Subcutaneous adipose tissue (tissue), 4 donors: ENCODE measurements around the gene LYZL1. TPM values are rescaled to one million over a fixed set of nuclear protein-coding genes. Genes with fewer than 3 reads are reported as not detected.

Experiments
- CTCF ChIP-seq: fragments of 450-650 bp; IDR thresholded peaks from one replicate; pipeline ENCODE4 v1.5.1; 2016; ENCODE audit warnings: low read depth, mild to moderate bottlenecking, control low read depth, antibody characterized with exemption, moderate library complexity
- total RNA-seq, 4 donors: library from RNA; depleted of rRNA; stranded (reverse); fragments of >200 nt; gene quantifications; one replicate each; pipeline ENCODE4 v1.1.0, GENCODE V29; 2016

Gene LYZL1
- total RNA-seq, 4 donors from 2014 or later = not detected

GRCh38 chr10:29328983-29329382 is 40.1 kb downstream of the LYZL1 start:
- no peak for TF ChIP-seq CTCF

- no peak for TF ChIP-seq CTCF
Observed at GRCh38 chr10:29329420-29329819, 40.5 kb downstream of the LYZL1 start.

- TF ChIP-seq CTCF = no peak
Observed at GRCh38 chr10:29332061-29332760, 43.3 kb downstream of the LYZL1 start.

- TF ChIP-seq CTCF = no peak
Observed at GRCh38 chr10:29332761-29333148, 43.9 kb downstream of the LYZL1 start.

GRCh38 chr10:29343607-29344038 is 54.8 kb downstream of the LYZL1 start:
- TF ChIP-seq CTCF = no peak

GRCh38 chr10:29344073-29344820 is 55.4 kb downstream of the LYZL1 start:
- TF ChIP-seq CTCF = no peak

- no peak for TF ChIP-seq CTCF
Observed at GRCh38 chr10:29345144-29345909, 56.5 kb downstream of the LYZL1 start.
